Kidney epithelial cell (primary cell): ENCODE measurements around the gene FAM118A. TPM values are rescaled to one million over a fixed set of nuclear protein-coding genes. Genes with fewer than 3 reads are reported as not detected.
"Not testable (repeated sequence)": the region's sequence is repeated elsewhere in the genome, so short reads cannot be mapped to it uniquely, and the experiment has no call there.

Source experiments
- DNase-seq: peaks from one replicate; pipeline ENCODE4 v3.0.0-alpha.2; 2010; ENCODE audit warnings: low read depth
- H3K27me3 ChIP-seq: 2 replicates; pipeline ENCODE4 v1.6.0; 2011; ENCODE audit warnings: low read length; ENCODE audit not compliant: control insufficient read depth, insufficient read depth
- H3K36me3 ChIP-seq: 2 replicates; pipeline ENCODE4 v1.5.1; 2011; ENCODE audit warnings: low read length; ENCODE audit not compliant: control insufficient read depth, insufficient read depth
- H3K4me3 ChIP-seq: 2 replicates; pipeline ENCODE4 v1.5.1; 2011; ENCODE audit warnings: low read depth, mild to moderate bottlenecking, control low read depth, low read length
- total RNA-seq: library from RNA; depleted of rRNA; stranded (reverse); fragments of >200 nt; gene quantifications from 2 replicates; pipeline ENCODE4 v1.2.3, GENCODE V29; 2015
- TF ChIP-seq, protein P1 (sequence below): IDR thresholded peaks from 2 replicates; pipeline ENCODE4 v1.5.1; 2011; ENCODE audit warnings: mild to moderate bottlenecking, moderate library complexity, low read length, control low read depth, inconsistent platforms; ENCODE audit not compliant: insufficient read depth, poor library complexity, severe bottlenecking

Gene FAM118A
- total RNA-seq, 1 donor from 2014 or later: 15.3 TPM

DNA sequence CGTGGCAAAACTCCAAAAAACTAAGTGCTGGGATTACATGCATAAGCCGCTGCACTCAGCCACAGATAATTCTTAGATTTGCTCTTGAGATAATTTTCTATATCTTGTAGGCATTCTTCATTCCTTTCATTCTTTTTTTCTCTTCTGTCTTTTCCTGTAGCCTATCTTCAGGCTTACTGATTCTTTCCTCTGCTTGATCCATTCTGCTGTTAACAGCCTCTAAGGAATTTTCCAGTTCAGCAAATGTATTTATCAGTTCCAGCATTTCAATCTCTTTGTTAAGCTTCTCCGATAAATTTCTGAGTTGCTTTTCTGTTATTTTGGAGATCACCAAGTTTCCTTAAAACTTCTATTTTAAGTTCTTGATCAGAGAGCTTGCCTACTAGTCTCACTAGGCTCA lies 57.0 kb downstream of the FAM118A start:
- TF ChIP-seq, protein P1, sequence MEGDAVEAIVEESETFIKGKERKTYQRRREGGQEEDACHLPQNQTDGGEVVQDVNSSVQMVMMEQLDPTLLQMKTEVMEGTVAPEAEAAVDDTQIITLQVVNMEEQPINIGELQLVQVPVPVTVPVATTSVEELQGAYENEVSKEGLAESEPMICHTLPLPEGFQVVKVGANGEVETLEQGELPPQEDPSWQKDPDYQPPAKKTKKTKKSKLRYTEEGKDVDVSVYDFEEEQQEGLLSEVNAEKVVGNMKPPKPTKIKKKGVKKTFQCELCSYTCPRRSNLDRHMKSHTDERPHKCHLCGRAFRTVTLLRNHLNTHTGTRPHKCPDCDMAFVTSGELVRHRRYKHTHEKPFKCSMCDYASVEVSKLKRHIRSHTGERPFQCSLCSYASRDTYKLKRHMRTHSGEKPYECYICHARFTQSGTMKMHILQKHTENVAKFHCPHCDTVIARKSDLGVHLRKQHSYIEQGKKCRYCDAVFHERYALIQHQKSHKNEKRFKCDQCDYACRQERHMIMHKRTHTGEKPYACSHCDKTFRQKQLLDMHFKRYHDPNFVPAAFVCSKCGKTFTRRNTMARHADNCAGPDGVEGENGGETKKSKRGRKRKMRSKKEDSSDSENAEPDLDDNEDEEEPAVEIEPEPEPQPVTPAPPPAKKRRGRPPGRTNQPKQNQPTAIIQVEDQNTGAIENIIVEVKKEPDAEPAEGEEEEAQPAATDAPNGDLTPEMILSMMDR: no peak
- H3K27me3 ChIP-seq: no peaks in the 10 kb centered on the region
- H3K36me3 ChIP-seq: no peaks in the 10 kb centered on the region
- no peak overlapping the region for H3K4me3 ChIP-seq
- DNase-seq: no peak

DNA sequence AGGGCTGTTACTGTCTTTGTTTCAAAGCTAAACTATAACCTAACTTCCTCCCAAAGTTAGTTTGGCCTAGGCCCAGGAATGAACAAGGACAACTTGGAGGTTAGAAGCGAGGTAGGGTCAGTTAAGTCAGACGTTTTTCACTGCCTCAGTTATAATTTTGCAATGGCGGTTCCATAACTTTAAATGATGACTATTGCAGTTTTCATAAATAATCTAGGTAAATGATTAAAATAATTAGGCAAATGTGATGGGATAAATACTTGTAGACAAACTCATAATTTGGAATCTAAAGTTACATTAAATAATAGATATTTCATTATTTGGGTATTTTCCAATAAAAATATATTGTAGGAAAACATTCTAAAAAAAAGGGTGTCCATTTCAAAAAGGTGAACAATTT lies 63.9 kb downstream of the FAM118A start:
- not testable (repeated sequence) for H3K4me3 ChIP-seq, H3K27me3 ChIP-seq, DNase-seq, H3K36me3 ChIP-seq

DNA sequence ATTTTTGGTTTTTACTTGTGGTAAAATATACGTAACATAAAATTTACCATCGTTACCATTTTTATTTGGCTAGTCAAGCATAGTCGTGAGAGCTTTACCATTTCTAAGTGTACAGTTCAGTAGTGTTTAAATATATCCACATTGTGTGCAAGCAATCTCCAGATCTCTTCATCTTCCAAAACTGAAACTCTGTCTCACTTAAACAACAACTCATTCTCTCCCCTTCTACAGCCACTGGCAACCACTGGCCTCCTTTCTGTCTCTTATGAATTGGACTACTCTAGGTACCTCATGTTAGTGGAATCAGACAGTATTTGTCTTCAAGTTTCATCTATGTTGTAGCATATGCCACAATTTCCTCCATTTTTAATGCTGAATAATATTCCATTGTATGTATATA lies 66.3 kb downstream of the FAM118A start:
- Histone ChIP-seq H3K4me3 (no peak overlapping the region), H3K36me3 (no peaks in the 10 kb centered on the region), H3K27me3 (no peaks in the 10 kb centered on the region)
- TF ChIP-seq, protein P1: no peak
- no peak for DNase-seq

DNA sequence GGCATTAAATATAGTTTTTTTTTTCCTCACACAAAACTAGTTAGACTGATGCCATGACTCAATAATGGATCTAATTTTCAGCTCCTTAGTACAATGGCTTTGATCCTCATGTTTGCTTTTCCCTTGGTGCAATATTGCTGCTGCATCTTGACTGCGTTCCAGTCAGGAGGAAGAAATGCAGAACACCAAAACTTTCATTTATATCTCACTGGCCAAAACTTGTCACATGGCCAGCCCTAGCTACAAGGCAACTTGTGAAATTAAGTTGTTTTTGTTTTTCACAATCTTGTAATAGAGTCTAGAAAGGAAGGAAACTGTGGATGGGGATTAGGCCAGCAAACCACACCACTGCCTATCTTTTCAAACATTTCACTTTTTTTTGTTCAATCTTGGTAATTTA lies 67.0 kb downstream of the FAM118A start:
- DNase-seq: no peak
- Histone ChIP-seq H3K27me3 (no peaks in the 10 kb centered on the region), H3K4me3 (no peak overlapping the region), H3K36me3 (no peaks in the 10 kb centered on the region)
- TF ChIP-seq, protein P1: no peak

DNA sequence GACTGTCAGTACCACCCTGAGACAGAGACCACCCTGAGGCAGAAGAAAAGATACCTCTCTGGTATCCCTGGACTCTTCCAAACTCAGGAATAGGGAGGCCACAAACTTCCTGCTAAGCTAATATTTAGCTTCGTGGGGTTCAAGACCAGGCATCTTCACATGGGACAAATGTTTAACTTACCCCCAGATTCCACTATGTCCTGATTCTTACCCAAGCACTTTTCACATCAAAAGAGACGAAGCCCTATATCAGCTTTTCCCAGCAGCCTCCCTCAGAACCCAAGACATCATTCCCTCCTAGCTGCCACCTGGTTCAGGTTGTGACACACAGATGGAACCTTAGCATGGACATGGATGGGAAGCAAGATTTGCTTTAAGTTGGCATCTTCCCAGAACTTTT lies 71.6 kb downstream of the FAM118A start:
- Histone ChIP-seq H3K27me3 (no peaks in the 10 kb centered on the region), H3K36me3 (no peaks in the 10 kb centered on the region), H3K4me3 (no peak overlapping the region)
- TF ChIP-seq, protein P1: no peak
- no peak for DNase-seq

DNA sequence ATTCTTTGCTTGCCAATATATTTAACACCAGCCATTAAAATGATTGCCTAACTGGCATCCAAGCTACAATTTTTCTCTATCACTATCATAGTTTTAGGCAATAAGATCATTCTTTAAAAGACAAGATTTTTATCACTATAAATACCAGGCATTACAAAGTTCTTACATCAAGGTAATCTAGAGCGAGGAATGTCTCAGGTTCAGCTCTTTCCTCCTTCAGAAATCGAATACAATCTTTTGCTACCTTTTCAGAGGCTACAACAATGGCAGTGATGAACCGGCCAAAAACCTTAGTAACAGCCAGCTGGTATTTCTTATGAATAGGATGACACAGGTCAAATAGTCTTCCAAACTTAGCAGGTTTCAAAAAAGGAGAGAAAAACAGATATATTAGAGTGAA lies 79.8 kb downstream of the FAM118A start:
- Histone ChIP-seq H3K4me3 (no peak overlapping the region), H3K36me3 (no peaks in the 10 kb centered on the region), H3K27me3 (no peaks in the 10 kb centered on the region)
- no peak for DNase-seq
- TF ChIP-seq, protein P1: no peak

Other genes with a start within 250 kb of the FAM118A start
- gene NUP50, start 146.0 kb upstream of the FAM118A start, total RNA-seq: 58.1 and 63.0 TPM in 2 replicates
- gene KIAA0930, start 69.0 kb upstream of the FAM118A start, total RNA-seq: 61.1 and 69.7 TPM in 2 replicates
- gene UPK3A, start 25.0 kb upstream of the FAM118A start, total RNA-seq: not detected in 2 replicates
- 0.08 and 0.14 TPM in 2 replicates for gene SMC1B, start 103.7 kb downstream of the FAM118A start, total RNA-seq
- 0.13 and 0.27 TPM in 2 replicates for gene RIBC2, start 103.8 kb downstream of the FAM118A start, total RNA-seq
- gene FBLN1, start 192.9 kb downstream of the FAM118A start, total RNA-seq: 29.0 and 32.8 TPM in 2 replicates